Left lobe of liver (tissue), 2 donors: ENCODE results near the gene GRAMD4. TPM values are rescaled to one million over a fixed set of nuclear protein-coding genes. Genes with fewer than 3 reads are reported as not detected.
"Not testable (repeated sequence)": the region's sequence is repeated elsewhere in the genome, so short reads cannot be mapped to it uniquely, and the experiment has no call there.

Source experiments
- ATAC-seq: fragments of 200-7000 bp; cut with Tn5 transposase; one replicate; pipeline ENCODE4 v1.9.1; 2020; ENCODE audit warnings: mild to moderate bottlenecking, moderate library complexity
- DNase-seq: peaks from one replicate; pipeline ENCODE4 v3.0.0-alpha.2; 2020; ENCODE audit warnings: low spot score
- total RNA-seq: library from RNA; stranded (reverse); gene quantifications from one replicate; pipeline ENCODE4 v1.2.1, GENCODE V29; 2021
- donor health status: DM: no; HTN: no; CAD: no; lungs with moderate emphysema.
- donor health status: DM: no; HTN: yes; CAD: no.

Gene GRAMD4
- total RNA-seq, 1 donor from 2014 or later: 42.5 TPM

DNA sequence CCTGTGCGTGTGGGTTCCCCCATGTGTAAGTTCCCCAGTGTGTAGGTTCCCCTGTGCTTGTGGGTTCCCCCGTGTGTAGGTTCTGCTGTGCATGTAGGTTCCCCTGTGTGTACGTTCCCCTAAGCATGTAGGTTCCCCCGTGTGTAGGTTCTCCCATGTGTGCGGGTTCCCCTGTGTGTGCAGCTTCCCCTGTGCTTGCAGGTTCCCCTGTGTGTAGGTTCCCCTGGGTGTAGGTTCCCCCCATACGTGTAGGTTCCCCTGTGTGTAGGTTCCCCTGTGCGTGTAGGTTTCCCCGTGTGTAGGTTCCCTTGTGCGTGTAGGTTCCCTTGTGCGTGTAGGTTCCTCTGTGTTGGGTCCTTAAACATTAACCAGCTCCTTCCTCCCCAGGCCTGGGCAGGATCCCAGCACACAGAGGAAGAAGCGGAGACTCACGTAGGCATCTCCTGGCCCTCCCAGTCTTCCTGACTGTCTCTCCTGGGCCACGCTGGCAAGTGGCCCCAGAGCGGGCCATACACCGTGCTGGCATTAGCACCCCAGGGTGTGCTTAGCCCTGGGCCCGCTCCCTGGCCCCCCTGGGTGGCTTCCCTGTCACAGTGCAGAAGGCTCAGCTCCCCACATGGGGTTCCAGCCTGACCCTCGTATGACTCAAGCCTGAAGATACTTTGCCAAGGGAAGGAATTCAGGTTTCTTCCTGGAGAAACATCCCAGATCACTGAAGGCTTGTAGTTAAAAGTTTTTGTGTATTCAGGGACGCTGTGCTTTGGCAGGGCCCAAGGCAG, 2.8 kb upstream of the GRAMD4 start:
- peak; percentile 80 for ATAC-seq
- no peak for DNase-seq

- DNase-seq (no peak), ATAC-seq (peak; percentile 67)
Measured at GRCh38 chr22:46617986-46618647, 2.1 kb upstream of the GRAMD4 start.

DNA sequence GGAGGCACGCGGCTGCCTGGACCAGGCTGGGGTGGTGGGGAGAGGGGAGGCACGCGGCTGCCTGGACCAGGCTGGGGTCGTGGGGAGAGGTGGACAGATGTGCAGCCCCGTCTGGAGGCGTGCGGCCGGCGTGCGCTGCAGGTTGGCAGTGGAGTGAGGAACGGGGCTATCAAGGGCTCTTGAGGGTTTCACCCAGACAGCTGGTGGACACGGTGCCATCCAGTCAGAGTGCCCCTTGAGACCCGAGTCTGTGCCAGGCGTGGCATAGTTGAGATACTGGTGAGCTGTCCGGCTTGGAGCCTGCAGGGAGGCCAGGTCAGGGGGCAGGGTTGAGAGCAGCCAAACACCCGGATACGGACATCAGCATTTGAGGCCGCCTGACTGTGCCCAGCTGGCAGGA, 1.5 kb upstream of the GRAMD4 start:
- DNase-seq (no peak), ATAC-seq (peak; percentile 36)

GRCh38 chr22:46619240-46619829, 851 bp upstream of the GRAMD4 start:
- DNase-seq: no peak
- ATAC-seq: no peak

GRCh38 chr22:46620588-46621242, 529 bp downstream of the GRAMD4 start:
- DNase-seq (no peak), ATAC-seq (no peak)

DNA sequence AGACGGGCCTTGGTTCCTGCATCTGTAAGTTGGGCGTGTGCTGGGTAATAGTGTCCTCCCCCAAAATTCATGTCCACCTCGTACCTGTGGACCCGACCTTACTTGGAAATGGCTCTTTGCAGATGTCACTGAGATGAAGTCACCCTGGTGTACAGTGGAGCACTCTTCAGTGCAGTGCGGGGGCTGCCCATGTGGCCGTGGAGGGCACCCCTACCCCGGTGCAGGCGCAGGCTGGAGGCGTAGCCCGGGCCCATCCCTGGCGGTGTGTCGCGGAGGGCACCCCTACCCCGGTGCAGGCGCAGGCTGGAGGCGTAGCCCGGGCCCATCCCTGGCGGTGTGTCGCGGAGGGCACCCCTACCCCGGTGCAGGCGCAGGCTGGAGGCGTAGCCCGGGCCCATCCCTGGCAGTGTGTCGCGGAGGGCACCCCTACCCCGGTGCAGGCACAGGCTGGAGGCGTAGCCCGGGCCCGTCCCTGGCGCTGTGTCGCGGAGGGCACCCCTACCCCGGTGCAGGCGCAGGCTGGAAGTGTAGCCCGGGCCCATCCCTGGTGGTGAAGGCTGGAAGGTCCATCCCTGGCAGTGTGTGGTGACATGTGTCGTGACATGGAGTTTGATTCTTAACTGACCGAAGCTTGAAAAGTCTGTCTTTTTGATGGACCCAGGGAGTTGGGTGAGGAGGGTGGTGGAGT, 1.2 kb downstream of the GRAMD4 start:
- not testable (repeated sequence) for ATAC-seq, DNase-seq

DNA sequence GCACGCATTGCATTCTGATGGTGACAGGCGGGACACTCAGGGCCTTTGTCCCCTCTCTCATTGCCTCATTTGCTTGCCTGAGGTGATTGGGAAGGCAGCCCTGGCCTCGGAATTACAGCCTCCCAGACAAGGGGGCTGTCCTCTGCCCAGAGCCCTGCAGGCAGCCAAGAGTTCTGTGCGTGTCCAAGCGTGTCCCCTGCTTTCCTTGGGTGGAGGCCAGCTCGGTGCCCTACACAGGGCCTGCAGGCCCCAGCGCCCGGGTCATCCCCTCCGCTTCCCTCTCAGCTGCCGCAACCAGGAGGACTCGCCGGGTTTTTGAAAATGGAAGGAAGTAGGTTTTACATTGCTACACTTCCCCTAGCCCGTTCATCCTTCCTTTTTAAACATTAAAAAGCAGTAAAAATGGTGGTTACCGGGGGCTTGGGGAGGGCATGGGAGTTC, 1.9 kb downstream of the GRAMD4 start:
- no peak for DNase-seq
- ATAC-seq: peak; percentile 9

- ATAC-seq (no peak), DNase-seq (no peak)
Measured at GRCh38 chr22:46625113-46625842, 5.1 kb downstream of the GRAMD4 start.

- no peak for DNase-seq
- no peak for ATAC-seq
Measured at GRCh38 chr22:46625843-46626349, 5.7 kb downstream of the GRAMD4 start.

GRCh38 chr22:46626356-46626755, 6.2 kb downstream of the GRAMD4 start:
- DNase-seq (peak; percentile 42), ATAC-seq (no peak)

GRCh38 chr22:46626911-46627805, 7.0 kb downstream of the GRAMD4 start:
- peak; percentile 46 for DNase-seq
- ATAC-seq: peak; percentile 38

- peak; percentile 44 for DNase-seq
- no peak for ATAC-seq
Measured at GRCh38 chr22:46627806-46628482, 7.8 kb downstream of the GRAMD4 start.

- ATAC-seq (no peak), DNase-seq (no peak)
Measured at GRCh38 chr22:46628756-46629155, 8.6 kb downstream of the GRAMD4 start.

- DNase-seq: no peak
- no peak for ATAC-seq
Measured at GRCh38 chr22:46629291-46629690, 9.1 kb downstream of the GRAMD4 start.

DNA sequence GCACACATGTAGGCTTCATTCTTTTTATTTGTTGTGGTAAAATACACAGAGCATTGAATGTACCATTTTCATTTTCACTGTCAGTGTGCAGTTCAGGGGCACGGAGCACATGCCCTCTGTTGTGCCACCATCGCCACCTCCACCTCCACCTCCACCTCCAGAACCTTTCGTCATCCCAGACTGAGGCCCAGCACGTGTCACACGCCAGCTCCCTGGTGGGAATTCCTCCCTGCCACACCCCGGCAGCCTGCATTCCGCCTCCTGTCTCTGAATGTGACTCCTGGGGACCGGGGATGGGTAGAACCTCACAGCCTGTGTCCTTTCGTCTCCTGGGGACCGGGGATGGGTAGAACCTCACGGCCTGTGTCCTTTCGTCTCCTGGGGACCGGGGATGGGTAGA, 10.9 kb downstream of the GRAMD4 start:
- ATAC-seq (no peak), DNase-seq (no peak)

DNA sequence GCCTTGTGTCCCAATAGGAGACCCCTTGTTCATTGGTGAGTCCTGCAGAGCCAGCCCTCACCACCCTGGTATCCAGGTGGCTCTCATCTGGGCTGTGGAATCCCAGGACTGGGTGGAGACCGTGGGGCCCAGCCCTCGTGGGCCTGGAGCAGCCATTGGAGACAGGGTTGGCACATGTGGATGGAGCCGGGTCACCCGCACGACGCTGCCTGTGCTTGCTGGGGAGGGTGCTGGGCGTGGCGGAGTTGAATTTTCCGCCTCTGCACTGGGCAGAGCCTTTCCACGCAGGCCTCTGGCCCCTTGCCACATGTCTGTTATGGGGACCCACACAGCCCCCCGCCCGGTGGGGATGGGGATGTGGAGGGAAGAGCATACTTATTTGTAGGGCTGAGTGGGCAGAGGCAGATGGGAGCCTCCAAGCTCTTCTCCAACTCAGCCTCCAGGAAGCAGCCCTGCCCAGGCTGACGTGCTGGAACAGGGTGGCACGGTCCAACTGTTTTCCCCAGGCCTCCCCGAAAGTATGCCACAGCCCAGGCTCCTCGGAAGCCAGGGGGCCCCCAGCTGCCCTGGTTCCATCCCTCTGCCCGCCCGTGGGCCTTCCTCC, 12.6 kb downstream of the GRAMD4 start:
- ATAC-seq: no peak
- no peak for DNase-seq

DNA sequence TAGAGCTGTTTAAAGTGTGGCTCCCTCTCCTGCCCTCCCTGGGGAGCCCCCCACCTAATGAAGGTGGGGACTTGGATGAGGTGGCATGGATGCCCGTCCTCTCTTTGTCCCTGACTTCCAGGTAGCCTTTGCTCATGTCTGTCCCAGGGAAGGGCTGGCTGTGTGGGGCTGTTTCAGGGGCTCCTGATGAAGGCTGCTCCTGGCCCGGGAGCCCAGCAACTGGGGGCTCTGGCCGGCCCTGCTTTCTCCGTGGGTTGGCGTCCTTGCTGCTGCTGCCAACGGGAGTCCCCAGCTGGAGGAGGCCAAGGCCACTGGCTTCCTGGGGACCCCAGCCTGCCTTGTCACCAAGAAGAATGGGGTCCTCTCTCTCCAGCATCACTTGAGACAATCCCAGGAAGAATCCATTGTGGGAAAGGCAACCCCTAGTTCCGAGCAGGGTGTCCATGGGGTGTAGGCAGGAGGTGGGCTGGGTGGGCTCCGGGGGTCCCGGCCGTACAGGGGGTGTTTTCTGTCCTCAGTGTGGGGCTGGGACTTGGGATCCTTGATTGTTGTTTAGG, 13.2 kb downstream of the GRAMD4 start:
- DNase-seq: no peak
- no peak for ATAC-seq
